NCI-H2196 treated with DMSO at 0.1 percent for 48 hours (cell line): ENCODE measurements around the gene B4GALT6.

Experiments used
- DNase-seq: peaks from one replicate; lab custom pipeline; 2025; ENCODE audit not compliant: unreplicated experiment; lab: John Stamatoyannopoulos, UW

Gene B4GALT6

DNA sequence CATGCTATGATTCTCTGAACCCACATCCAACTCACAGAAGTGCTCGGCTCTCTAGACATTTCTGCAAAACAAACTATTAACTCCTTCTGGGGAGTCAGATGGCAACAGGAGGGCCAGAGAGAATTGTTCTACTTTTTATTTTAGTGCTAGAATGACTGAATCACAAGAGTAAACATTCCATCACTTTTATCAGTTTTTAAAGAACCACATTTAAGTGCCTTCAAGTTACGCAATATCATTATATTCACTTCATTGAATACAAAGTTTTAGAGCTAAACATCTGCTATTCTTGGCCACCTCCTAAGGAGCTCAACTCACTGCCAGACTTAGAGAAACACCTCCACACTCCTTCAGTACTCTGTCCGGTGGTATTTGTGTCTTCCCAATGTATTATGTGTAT lies 22.4 kb downstream of the B4GALT6 start:
- no peak for DNase-seq

DNA sequence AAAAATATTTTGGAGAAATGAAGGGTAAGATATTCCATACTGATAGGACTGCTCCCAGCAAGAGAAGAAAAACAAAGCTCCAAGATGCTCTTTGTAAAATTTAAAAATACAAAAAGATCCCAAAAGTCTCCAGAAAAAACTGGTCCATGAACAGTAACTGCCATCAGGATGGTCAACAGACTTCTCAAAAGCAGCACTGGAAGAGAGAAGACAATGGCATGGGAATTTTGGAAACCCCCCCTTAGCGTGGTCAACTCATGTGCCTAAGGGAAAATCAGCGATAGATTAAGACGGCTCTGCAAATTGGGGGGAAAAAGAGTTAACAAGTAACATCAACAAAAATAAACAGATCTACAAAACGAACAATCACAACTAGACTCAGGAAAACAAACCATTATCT lies 23.6 kb downstream of the B4GALT6 start:
- DNase-seq, result no peak

GRCh38 chr18:31659576-31660177 lies 24.7 kb downstream of the B4GALT6 start:
- no peak for DNase-seq

DNA sequence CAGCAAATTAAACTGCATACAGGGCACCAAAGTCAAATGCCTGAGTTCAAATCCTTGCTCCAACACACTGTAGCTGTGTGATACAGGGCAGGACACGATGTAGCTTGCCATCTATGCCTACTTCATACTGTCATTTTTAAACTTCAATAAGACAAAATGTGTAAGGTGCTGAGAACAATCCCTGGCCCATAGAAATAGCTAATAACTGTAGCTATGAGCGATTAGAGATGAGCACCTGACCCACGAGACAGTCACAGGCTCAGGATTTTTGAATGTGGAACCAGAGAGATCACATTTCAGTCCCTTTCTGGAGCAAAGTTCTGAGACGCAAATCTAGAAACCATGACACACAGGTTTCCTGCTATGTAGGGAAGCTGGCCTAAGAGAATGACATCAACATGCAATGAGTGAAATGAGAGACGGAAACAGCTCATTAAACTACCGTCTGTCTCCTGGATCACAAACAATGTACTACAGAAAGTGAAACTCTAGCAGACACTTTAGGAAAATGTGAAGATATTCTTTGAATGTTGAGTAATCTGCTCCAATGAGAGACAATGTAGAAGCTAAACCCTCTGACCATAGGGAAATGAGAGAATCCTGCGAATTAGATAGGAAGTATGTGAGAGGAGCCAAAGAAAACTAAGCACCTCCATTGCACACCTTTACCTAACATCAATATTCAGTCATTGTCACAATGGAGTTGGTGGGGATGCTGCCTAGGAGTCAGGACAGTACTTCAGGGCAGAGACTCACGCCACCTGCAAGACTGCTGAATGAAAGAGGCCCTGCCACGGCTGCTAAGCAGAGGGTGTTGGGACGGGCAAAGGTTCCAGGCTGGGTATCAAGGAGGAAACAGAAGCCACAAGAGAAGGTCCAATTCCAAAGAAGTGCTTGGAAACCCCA lies 25.5 kb downstream of the B4GALT6 start:
- no peak for DNase-seq

DNA sequence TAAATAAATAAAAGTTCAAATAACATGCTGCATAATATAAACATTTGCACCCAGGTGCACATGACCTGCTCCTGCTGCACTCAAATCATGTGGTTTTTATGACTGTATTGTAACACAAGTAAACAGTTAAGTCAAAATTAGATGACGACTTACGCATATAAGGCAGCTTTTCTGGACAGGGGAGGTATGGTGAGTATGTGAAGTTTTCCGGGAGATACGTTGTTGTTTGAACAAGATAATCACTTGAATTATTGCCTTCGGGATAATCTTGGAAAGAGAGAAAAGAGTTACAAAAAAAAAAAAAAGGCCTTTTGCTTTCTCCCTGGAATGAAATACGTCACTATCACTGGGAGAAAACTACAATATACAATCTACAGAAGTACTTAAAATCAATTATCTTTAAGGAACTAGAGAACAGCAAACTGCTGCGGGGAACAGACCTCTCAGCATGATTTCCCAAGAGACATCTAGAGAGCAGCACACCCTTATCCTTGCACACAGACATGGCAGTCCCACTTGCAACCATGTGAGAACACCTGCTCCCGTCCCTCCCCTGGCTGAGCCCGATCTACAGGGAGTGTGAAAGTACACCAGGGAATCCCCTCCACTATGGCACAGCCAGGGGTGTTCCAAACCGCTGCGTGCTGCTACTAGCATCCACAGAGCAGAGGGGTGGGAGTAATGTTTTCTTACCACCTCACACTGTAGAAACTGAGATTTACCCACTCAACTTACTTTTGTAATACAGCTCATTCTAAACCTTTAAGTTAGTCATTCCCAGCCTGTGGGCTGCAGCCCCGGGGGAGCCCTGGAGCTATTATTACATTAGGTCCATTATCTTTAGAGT lies 26.3 kb downstream of the B4GALT6 start:
- DNase-seq, result no peak

GRCh38 chr18:31656754-31657153 lies 27.6 kb downstream of the B4GALT6 start:
- no peak for DNase-seq

GRCh38 chr18:31655354-31655753 lies 29.0 kb downstream of the B4GALT6 start:
- no peak for DNase-seq

DNA sequence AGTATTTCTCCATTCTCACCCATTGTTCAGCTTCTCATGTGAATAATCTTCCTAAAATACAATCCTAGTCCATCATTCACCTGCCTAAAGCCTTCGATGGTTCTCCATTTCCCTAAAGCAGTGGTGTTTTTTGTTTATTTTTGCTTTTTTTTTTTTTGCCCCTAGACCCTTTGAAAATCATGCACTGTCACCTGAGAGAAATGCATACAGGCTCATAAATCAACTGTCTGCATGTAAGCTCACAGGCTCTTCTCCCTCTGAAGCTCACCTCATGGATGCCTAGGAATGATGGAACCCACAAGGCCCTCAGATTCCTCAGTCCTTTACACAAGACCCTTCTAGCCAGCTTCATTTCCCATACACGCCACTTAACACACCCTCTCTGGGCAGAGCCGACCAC lies 31.5 kb downstream of the B4GALT6 start:
- no peak for DNase-seq

GRCh38 chr18:31652357-31652756 lies 32.0 kb downstream of the B4GALT6 start:
- no peak for DNase-seq

- no peak for DNase-seq
Measured at GRCh38 chr18:31651369-31651768, 33.0 kb downstream of the B4GALT6 start.

DNA sequence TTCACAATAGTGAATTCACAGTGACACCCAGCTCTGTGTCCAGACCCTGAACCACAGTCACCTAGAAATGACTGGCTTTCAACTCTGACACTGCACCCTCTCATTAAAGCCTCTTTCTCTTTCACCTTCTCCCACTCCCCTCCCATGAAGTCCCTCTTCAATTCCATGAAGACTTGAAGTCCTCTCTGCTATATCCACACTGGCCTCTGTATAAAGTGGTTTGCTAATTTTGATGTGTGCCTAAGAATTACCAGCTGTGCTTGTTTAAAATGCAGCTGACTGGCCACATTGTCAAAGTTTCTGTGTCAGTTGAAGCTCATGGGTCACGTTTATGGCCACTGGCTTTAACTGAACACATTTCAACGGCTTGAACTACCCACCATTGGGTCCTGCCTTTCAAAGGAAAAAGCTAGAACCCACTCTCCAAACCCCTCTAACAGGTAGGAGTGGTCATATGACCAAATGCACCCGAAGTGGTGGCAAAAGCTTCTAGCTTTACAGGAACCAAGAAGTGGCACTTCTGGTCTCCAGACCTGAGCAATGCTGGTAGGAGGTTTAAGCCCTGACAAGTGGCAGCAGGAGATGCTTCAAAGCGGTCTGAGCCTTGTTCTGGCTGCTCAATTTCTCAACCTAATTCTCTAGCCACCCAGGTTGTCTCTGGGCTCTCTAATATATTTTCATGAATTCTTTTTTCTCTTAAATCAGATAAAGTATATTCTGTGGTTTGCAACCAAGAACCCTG lies 34.2 kb downstream of the B4GALT6 start:
- DNase-seq, result no peak

GRCh38 chr18:31649449-31649848 lies 34.9 kb downstream of the B4GALT6 start:
- no peak for DNase-seq

DNA sequence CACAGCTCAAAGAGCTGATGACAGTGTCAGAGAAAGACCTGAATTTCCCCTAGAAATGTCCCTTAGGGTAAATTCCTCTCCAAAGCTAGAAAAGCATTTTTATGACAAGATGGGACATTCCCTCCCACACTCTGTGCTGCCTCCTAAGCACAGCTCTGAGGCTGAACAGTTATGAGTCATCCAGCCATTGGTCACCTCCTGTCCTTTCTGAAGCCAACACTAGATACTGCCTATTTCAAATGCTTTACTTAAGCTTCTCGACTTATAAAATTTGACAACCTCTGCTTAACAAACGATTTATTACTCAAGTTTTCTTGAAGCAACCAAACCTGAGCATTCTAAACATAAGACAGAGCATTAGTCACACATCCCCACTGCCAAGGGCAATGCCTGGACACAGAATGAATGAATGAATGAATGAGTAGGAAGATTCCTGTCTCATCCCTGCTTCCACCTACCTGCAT lies 35.4 kb downstream of the B4GALT6 start:
- DNase-seq, result no peak

- DNase-seq, result no peak
Measured at GRCh38 chr18:31648458-31648857, 35.9 kb downstream of the B4GALT6 start.

DNA sequence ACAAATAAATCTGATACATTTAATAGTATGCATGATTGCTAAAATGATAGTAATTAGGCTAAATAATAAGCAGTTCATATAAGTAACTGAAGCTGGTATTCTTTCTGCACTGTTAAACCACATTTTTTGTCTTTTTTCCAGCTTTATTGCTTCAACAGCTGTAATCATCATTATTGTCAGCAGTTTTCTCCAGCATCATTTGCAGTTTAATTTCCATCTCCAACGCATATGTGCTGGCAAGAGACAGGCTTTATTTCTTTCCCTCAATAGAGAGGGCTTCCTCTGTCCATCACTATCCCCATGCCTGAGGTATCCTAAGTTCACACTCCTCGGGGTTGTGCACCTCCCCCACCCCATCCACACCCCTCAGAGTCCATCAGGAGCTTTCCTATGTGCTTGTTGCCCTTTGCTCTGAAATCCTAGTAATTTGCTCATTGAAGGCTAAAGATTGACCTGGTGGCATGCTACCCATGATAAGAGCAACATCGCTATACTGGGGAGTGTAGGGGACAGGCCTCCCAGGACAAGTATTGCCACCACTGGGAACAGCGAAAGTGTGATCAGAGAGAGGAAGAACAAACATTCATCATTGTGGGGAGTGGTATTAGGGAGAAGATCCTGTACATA lies 37.1 kb downstream of the B4GALT6 start:
- DNase-seq, result no peak

DNA sequence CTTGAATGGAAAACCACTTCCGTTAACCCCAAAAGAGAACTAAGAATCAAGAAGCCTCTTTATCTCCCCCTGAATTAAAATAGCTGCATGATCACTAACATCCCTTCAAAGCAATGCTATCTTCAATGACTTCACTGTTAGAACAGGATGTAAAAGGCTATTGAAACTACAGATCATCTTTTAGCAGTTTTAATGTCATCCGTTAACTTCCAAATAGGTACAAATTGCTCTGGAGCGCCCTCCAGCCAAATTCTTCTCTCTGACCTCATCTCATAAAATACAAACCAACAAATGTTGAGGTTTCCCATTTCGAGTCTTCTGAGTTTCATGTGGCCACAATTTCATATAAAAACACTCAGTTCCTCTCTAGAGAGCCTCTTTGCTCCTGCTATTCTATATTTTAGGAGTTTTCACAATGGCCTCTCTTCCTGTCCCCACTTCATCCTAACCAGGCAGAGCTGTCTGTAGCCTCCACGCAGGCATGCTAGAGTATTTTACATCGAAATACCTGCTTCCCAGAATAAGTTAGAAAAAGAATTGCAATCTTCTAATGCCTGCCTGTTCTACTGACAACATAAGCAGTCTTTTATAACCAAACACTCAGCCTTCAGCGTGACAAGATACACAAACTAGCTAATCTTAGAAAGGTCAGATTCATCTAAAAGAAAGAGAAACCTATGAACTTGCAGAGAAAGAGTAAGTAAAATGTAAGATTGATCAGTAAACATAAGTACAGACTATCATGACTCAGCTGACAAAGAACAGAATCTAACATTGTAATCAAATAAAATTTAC lies 37.9 kb downstream of the B4GALT6 start:
- no peak for DNase-seq

- no peak for DNase-seq
Measured at GRCh38 chr18:31645411-31645810, 39.0 kb downstream of the B4GALT6 start.

- no peak for DNase-seq
Measured at GRCh38 chr18:31643003-31643402, 41.4 kb downstream of the B4GALT6 start.

GRCh38 chr18:31637445-31637844 lies 46.9 kb downstream of the B4GALT6 start:
- no peak for DNase-seq

GRCh38 chr18:31636387-31636786 lies 48.0 kb downstream of the B4GALT6 start:
- DNase-seq, result no peak
